K562 (cell line): ENCODE data around the gene KMT2C. TPM values are rescaled to one million over a fixed set of nuclear protein-coding genes. Genes with fewer than 3 reads are reported as not detected.

Source experiments
- DMBX1 ChIP-seq: fragments of 250-450 bp; sonication (Bioruptor Pico); IDR thresholded peaks from 2 replicates; pipeline ENCODE4 v1.8.0; 2022; ENCODE audit warnings: inconsistent platforms, mild to moderate bottlenecking, moderate library complexity, borderline replicate concordance
- ESRRA ChIP-seq: fragments of 450-650 bp; IDR thresholded peaks from 2 replicates; pipeline ENCODE4 v1.6.1; 2014; ENCODE audit warnings: low read depth, mild to moderate bottlenecking, moderate library complexity, borderline replicate concordance
- KLF16 ChIP-seq: IDR thresholded peaks from 2 replicates; pipeline ENCODE4 v1.6.1; 2016; ENCODE audit warnings: antibody characterized with exemption
- MED1 ChIP-seq: sonication (generic); formaldehyde crosslinking; IDR thresholded peaks from 2 replicates; pipeline ENCODE4 v1.8.1; 2023; ENCODE audit warnings: missing genetic modification reagents, borderline replicate concordance
- MXI1 ChIP-seq: IDR thresholded peaks from 2 replicates; pipeline ENCODE4 v1.6.1; 2011; ENCODE audit warnings: low read depth, mild to moderate bottlenecking, improper control_type of control experiment, low read length
- POLR2B ChIP-seq: fragments of 450-650 bp; IDR thresholded peaks from 2 replicates; pipeline ENCODE4 v1.6.1; 2018; ENCODE audit warnings: low read depth; ENCODE audit not compliant: partially characterized antibody
- PRMT5 ChIP-seq: sonication (generic); formaldehyde crosslinking; IDR thresholded peaks from 2 replicates; pipeline ENCODE4 v1.5.0; 2020; ENCODE audit warnings: missing genetic modification reagents
- RBM15 ChIP-seq: fragments of 200-400 bp; formaldehyde crosslinking; IDR thresholded peaks from 2 replicates; pipeline ENCODE4 v1.6.1; 2018; ENCODE audit warnings: mild to moderate bottlenecking, low read length, moderate library complexity; ENCODE audit not compliant: insufficient read depth
- SIX5 ChIP-seq, 2 experiments: IDR thresholded peaks; 2 replicates each; pipeline ENCODE4 v1.6.1; 2011; ENCODE audit warnings: low read length in 2 of 2, borderline replicate concordance in 1 of 2, low read depth in 1 of 2, mild to moderate bottlenecking in 1 of 2, moderate library complexity in 1 of 2; ENCODE audit not compliant: insufficient read depth in 1 of 2
- SMAD3 ChIP-seq: fragments of 450-650 bp; formaldehyde crosslinking; conservative IDR thresholded peaks from 2 replicates; pipeline ENCODE4 v1.4.0; 2020; ENCODE audit warnings: mild to moderate bottlenecking
- STAG1 ChIP-seq: sonication (generic); formaldehyde crosslinking; IDR thresholded peaks from 2 replicates; pipeline ENCODE4 v1.5.0; 2020; ENCODE audit warnings: missing genetic modification reagents, borderline replicate concordance
- SUPT5H ChIP-seq: fragments of 450-650 bp; IDR thresholded peaks from 2 replicates; pipeline ENCODE4 v1.6.1; 2016
- TSC22D4 ChIP-seq: fragments of 450-650 bp; IDR thresholded peaks from 2 replicates; pipeline ENCODE4 v1.6.1; 2016; ENCODE audit warnings: missing genetic modification characterization, missing biosample characterization, control low read depth
- ZNF282 ChIP-seq: sonication (generic); formaldehyde crosslinking; IDR thresholded peaks from 2 replicates; pipeline ENCODE4 v1.8.1; 2023; ENCODE audit warnings: missing genetic modification reagents
- ZNF707 ChIP-seq: fragments of 250-450 bp; sonication (Bioruptor Pico); conservative IDR thresholded peaks from 2 replicates; pipeline ENCODE4 v1.8.0; 2022; ENCODE audit warnings: inconsistent platforms, mild to moderate bottlenecking, moderate library complexity
- ZNF830 ChIP-seq: fragments of 250-450 bp; sonication (Bioruptor Pico); IDR thresholded peaks from 2 replicates; pipeline ENCODE4 v1.5.0; 2021; ENCODE audit warnings: mild to moderate bottlenecking
- polyA plus RNA-seq, 8 experiments: library from polyadenylated mRNA; depleted of rRNA in 4 of 8; stranded (reverse) in 5 of 8; unstranded in 3 of 8; fragments of >200 nt; fragmentation: Nextera tagmentation in 2 of 8; fragmentation: Illumina TruSeq in 1 of 8; extraction: Ambion mirVana in 2 of 8; extraction: Trizol in 1 of 8; gene quantifications; 2 replicates each; pipeline versions ENCODE4 v1.2.1 to v1.2.3, GENCODE V29; 2011 to 2014; ENCODE audit warnings: inconsistent platforms in 1 of 8, missing spikeins in 1 of 8
- total RNA-seq, 7 experiments: library from RNA; depleted of rRNA in 6 of 7; stranded (reverse); fragments of >200 nt in 6 of 7; fragmentation: Illumina TruSeq in 2 of 7; extraction: Trizol in 2 of 7; gene quantifications; 2 replicates each; pipeline versions ENCODE4 v1.2.1 to v1.2.3, GENCODE V29; 2011 to 2021; ENCODE audit warnings: low replicate concordance in 1 of 7
- TF ChIP-seq, protein P1 (sequence below): fragments of 450-650 bp; IDR thresholded peaks from 2 replicates; pipeline ENCODE4 v1.6.1; 2016; ENCODE audit warnings: antibody characterized with exemption
- TF ChIP-seq, protein P2 (sequence below): sonication (generic); formaldehyde crosslinking; IDR thresholded peaks from 2 replicates; pipeline ENCODE4 v1.8.0; 2023; ENCODE audit warnings: mild to moderate bottlenecking, missing genetic modification reagents
- TF ChIP-seq, protein P3 (sequence below): fragments of 250-450 bp; sonication (Bioruptor Pico); IDR thresholded peaks from 2 replicates; pipeline ENCODE4 v1.5.0; 2021; ENCODE audit warnings: mild to moderate bottlenecking, borderline replicate concordance
- TF ChIP-seq, protein P4 (sequence below): fragments of 450-650 bp; IDR thresholded peaks from 2 replicates; pipeline ENCODE4 v1.6.1; 2017; ENCODE audit warnings: mild to moderate bottlenecking, moderate library complexity

Gene KMT2C
- total and polyA plus RNA-seq, 9 of the 15 experiments (the other 6 are each of a cell fraction or from before 2014, with no cell fraction given), result 4.9 to 67.8 (median 27.1) TPM

DNA sequence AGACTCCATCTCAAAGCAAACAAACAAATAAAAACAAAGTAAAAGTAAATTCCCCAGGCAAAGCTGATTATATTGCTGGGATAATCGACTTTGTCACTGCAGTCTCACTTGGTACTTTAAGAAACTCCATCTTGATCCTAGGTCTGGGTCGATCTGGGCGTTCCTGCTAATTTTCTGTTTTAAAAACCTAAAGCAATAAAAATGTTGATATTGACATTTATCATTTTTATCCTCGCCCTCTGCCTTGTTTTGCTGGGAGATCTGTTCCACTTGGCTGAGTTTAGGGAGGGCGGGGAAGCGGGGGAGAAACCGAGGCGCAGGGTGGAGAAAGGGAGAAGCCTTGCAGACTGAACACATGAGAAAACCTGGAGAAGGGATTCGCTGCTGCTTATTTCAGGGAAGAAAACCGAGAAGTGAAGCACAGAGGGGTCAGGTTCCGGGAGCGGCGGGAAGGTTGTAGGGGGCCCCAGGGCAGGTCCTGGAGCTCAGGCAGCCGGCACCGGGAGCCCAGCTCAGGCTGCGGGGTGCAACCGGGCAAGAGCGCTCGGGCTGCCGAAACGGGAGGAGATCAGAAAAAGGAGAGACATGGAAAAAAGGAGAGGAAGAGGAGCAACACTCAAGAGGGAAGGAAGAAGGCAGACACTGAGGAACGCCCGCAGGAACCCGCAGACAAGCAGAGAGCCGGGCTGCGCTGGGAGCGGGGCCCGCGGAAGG, 27.3 kb upstream of the KMT2C start (continued):
- TF ChIP-seq, protein P1, sequence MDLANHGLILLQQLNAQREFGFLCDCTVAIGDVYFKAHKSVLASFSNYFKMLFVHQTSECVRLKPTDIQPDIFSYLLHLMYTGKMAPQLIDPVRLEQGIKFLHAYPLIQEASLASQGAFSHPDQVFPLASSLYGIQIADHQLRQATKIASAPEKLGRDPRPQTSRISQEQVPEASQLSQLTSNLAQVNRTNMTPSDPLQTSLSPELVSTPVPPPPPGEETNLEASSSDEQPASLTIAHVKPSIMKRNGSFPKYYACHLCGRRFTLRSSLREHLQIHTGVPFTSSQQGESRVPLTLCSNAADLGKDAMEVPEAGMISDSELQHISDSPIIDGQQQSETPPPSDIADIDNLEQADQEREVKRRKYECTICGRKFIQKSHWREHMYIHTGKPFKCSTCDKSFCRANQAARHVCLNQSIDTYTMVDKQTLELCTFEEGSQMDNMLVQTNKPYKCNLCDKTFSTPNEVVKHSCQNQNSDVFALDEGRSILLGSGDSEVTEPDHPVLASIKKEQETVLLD, result peak; percentile 56; the same call in 1 of the 2 replicates
- no peak for TF ChIP-seq PRMT5 (CRISPR knock-in tag)
- TF ChIP-seq, protein P2, sequence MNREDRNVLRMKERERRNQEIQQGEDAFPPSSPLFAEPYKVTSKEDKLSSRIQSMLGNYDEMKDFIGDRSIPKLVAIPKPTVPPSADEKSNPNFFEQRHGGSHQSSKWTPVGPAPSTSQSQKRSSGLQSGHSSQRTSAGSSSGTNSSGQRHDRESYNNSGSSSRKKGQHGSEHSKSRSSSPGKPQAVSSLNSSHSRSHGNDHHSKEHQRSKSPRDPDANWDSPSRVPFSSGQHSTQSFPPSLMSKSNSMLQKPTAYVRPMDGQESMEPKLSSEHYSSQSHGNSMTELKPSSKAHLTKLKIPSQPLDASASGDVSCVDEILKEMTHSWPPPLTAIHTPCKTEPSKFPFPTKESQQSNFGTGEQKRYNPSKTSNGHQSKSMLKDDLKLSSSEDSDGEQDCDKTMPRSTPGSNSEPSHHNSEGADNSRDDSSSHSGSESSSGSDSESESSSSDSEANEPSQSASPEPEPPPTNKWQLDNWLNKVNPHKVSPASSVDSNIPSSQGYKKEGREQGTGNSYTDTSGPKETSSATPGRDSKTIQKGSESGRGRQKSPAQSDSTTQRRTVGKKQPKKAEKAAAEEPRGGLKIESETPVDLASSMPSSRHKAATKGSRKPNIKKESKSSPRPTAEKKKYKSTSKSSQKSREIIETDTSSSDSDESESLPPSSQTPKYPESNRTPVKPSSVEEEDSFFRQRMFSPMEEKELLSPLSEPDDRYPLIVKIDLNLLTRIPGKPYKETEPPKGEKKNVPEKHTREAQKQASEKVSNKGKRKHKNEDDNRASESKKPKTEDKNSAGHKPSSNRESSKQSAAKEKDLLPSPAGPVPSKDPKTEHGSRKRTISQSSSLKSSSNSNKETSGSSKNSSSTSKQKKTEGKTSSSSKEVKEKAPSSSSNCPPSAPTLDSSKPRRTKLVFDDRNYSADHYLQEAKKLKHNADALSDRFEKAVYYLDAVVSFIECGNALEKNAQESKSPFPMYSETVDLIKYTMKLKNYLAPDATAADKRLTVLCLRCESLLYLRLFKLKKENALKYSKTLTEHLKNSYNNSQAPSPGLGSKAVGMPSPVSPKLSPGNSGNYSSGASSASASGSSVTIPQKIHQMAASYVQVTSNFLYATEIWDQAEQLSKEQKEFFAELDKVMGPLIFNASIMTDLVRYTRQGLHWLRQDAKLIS (CRISPR knock-in tag), result no peak
- no peak for TF ChIP-seq RBM15
- TF ChIP-seq SIX5 (IDR thresholded peaks at IDR 0.05; ENCODE audit: borderline replicate concordance in 1 of 2, insufficient read depth in 1 of 2, low read depth in 1 of 2, low read length in 2 of 2), result no peak
- TF ChIP-seq, protein P3, sequence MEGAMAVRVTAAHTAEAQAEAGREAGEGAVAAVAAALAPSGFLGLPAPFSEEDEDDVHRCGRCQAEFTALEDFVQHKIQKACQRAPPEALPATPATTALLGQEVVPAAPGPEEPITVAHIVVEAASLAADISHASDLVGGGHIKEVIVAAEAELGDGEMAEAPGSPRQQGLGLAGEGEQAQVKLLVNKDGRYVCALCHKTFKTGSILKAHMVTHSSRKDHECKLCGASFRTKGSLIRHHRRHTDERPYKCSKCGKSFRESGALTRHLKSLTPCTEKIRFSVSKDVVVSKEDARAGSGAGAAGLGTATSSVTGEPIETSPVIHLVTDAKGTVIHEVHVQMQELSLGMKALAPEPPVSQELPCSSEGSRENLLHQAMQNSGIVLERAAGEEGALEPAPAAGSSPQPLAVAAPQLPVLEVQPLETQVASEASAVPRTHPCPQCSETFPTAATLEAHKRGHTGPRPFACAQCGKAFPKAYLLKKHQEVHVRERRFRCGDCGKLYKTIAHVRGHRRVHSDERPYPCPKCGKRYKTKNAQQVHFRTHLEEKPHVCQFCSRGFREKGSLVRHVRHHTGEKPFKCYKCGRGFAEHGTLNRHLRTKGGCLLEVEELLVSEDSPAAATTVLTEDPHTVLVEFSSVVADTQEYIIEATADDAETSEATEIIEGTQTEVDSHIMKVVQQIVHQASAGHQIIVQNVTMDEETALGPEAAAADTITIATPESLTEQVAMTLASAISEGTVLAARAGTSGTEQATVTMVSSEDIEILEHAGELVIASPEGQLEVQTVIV (CRISPR knock-in tag), result no peak
- TF ChIP-seq DMBX1 (CRISPR knock-in tag), result peak; percentile 55
- 0 out of 2 replicates have a peak, but pooled peaks have one; percentile 61 for TF ChIP-seq ZNF830 (CRISPR knock-in tag)
- 0 out of 2 replicates have a peak, but pooled peaks have one; percentile 57 for TF ChIP-seq SMAD3 (CRISPR knock-in tag)
- TF ChIP-seq MXI1, result no peak
- no peak for TF ChIP-seq ZNF282 (CRISPR knock-in tag)
- TF ChIP-seq STAG1 (CRISPR knock-in tag), result no peak
- TF ChIP-seq TSC22D4, result no peak
- TF ChIP-seq KLF16, result no peak
- no peak for TF ChIP-seq ZNF707 (CRISPR knock-in tag)
- no peak for TF ChIP-seq MED1
- peak; percentile 96 for TF ChIP-seq POLR2B
- TF ChIP-seq ESRRA, result peak; percentile 9; the same call in 1 of the 2 replicates
- TF ChIP-seq, protein P4, sequence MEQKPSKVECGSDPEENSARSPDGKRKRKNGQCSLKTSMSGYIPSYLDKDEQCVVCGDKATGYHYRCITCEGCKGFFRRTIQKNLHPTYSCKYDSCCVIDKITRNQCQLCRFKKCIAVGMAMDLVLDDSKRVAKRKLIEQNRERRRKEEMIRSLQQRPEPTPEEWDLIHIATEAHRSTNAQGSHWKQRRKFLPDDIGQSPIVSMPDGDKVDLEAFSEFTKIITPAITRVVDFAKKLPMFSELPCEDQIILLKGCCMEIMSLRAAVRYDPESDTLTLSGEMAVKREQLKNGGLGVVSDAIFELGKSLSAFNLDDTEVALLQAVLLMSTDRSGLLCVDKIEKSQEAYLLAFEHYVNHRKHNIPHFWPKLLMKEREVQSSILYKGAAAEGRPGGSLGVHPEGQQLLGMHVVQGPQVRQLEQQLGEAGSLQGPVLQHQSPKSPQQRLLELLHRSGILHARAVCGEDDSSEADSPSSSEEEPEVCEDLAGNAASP, result no peak
- peak; percentile 96 for TF ChIP-seq SUPT5H
